GM10248 (cell line): ENCODE measurements around the gene SLC9A8.

ENCODE experiments used
- CTCF ChIA-PET: fragments of 300-600 bp; sonication (Branson Sonifier 250); formaldehyde crosslinking; extraction: SDS; loops from one replicate; lab custom pipeline; 2021; ENCODE audit warnings: antibody characterized with exemption; lab: Yijun Ruan, JAX
- POLR2A ChIA-PET: fragments of 350-650 bp; sonication (Branson Sonifier 250); formaldehyde crosslinking; extraction: SDS; loops from one replicate; lab custom pipeline; 2020; ENCODE audit warnings: antibody characterized with exemption; lab: Yijun Ruan, JAX
- DNase-seq: peaks from one replicate; pipeline ENCODE4 v3.0.0; 2012; ENCODE audit errors: extremely low spot score
- CTCF ChIP-seq: IDR thresholded peaks from 2 replicates; pipeline ENCODE4 v1.5.1; 2012; ENCODE audit warnings: mild to moderate bottlenecking, low read depth; ENCODE audit errors: extremely low read depth, missing control alignments, control extremely low read depth

SLC9A8 gene

GRCh38 chr20:49907405-49908257, 95.0 kb downstream of the SLC9A8 start:
- TF ChIP-seq CTCF, result no peak
- POLR2A ChIA-PET, result interaction anchor here (3.3 kb wide), 1 partner anchor 9 kb away, joined by 18 read pairs; no protein-coding TSS in a partner anchor
- CTCF ChIA-PET, result interaction anchor here (0.9 to 1.5 kb wide), 4 partner anchors 15 to 295 kb away, joined by 3 to 5 read pairs (median 4); no protein-coding TSS in a partner anchor
- no peak for DNase-seq

- no peak for TF ChIP-seq CTCF
- ChIA-PET POLR2A (no interaction called here), CTCF (no interaction called here)
- DNase-seq, result no peak
Measured at GRCh38 chr20:49908258-49908565, 95.6 kb downstream of the SLC9A8 start.

- DNase-seq, result no peak
- POLR2A ChIA-PET, result no interaction called here
Measured at GRCh38 chr20:49909499-49910339, 97.1 kb downstream of the SLC9A8 start.

GRCh38 chr20:49910340-49910706, 97.7 kb downstream of the SLC9A8 start:
- TF ChIP-seq CTCF, result no peak
- ChIA-PET CTCF (interaction anchor here (1.5 to 4.6 kb wide), 2 partner anchors 24 to 27 kb away, joined by 3 to 17 read pairs; partner anchors contain the start of gene RNF114), POLR2A (no interaction called here)
- DNase-seq, result no peak

More at GRCh38 chr20:49909499-49910339, 97.1 kb downstream of the SLC9A8 start:
- no peak for TF ChIP-seq CTCF
- CTCF ChIA-PET, result interaction anchor here (1.5 kb wide), 1 partner anchor 27 kb away, joined by 3 read pairs; the partner anchor contains the start of gene RNF114

- DNase-seq, result no peak
- ChIA-PET CTCF (interaction anchor here (0.9 to 4.6 kb wide), 15 partner anchors 9 to 372 kb away, joined by 3 to 17 read pairs (median 4); no protein-coding TSS in a partner anchor), POLR2A (interaction anchor here (0.7 kb wide), 1 partner anchor 564 kb away, joined by 3 read pairs; no protein-coding TSS in a partner anchor)
- TF ChIP-seq CTCF, result no peak
Measured at GRCh38 chr20:49913399-49914047, 100.9 kb downstream of the SLC9A8 start.
